Fibroblast of mammary gland (primary cell): Measurements from ENCODE around the gene CTNND1.

Source experiments
- DNase-seq: peaks from one replicate; pipeline ENCODE4 v3.0.0-alpha.2; 2010; ENCODE audit warnings: low read depth
- H3K4me3 ChIP-seq: 2 replicates; pipeline ENCODE4 v1.5.1; 2011; ENCODE audit warnings: low read depth, mild to moderate bottlenecking, low read length, moderate library complexity; ENCODE audit not compliant: control insufficient read depth
- TF ChIP-seq, protein P1 (sequence below): conservative IDR thresholded peaks from 2 replicates; pipeline ENCODE4 v1.5.1; 2011; ENCODE audit warnings: low read depth, low read length, inconsistent platforms; ENCODE audit not compliant: control insufficient read depth, insufficient read depth

Gene CTNND1

DNA sequence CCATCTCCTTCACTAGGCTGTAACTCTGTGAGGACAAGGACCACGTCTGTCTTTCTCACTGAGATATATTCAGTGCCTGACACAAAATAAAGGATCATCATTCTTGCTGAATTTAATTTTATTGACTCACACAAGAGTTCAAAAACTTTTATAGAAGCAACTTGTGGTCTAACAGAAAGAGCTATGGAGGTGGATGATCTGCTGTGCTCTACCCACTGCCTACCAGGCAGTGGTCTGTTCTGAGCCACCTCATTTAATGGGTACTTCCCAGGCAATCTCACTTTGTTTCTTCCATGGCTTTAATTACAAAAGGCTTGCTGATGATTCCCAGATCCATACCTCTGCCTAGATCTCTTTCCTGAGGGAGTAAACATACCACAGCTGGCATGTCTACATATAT, 14.7 kb upstream of the CTNND1 start:
- TF ChIP-seq, protein P1, sequence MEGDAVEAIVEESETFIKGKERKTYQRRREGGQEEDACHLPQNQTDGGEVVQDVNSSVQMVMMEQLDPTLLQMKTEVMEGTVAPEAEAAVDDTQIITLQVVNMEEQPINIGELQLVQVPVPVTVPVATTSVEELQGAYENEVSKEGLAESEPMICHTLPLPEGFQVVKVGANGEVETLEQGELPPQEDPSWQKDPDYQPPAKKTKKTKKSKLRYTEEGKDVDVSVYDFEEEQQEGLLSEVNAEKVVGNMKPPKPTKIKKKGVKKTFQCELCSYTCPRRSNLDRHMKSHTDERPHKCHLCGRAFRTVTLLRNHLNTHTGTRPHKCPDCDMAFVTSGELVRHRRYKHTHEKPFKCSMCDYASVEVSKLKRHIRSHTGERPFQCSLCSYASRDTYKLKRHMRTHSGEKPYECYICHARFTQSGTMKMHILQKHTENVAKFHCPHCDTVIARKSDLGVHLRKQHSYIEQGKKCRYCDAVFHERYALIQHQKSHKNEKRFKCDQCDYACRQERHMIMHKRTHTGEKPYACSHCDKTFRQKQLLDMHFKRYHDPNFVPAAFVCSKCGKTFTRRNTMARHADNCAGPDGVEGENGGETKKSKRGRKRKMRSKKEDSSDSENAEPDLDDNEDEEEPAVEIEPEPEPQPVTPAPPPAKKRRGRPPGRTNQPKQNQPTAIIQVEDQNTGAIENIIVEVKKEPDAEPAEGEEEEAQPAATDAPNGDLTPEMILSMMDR: no peak
- no peak overlapping the region for H3K4me3 ChIP-seq
- DNase-seq: no peak

DNA sequence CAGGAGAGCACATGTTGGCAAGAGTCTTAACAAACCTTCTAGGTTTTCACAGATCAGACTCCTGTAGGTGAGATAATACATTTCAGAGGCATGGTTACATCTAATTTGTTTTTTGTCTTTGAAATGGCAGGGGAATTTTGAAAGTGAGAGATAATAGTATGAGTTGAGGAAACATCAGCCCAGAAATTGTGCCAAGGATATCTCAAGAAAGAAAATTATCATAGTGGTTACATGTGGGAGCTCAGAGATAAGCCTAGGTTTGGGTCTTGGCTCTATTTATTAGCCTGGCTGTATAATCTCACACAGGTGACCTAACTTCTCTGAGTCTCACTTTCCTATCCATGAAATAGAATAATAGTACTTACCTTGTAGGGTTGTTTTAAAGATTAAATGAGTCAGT, 10.4 kb upstream of the CTNND1 start:
- DNase-seq: no peak
- TF ChIP-seq, protein P1: no peak
- H3K4me3 ChIP-seq: no peak overlapping the region

DNA sequence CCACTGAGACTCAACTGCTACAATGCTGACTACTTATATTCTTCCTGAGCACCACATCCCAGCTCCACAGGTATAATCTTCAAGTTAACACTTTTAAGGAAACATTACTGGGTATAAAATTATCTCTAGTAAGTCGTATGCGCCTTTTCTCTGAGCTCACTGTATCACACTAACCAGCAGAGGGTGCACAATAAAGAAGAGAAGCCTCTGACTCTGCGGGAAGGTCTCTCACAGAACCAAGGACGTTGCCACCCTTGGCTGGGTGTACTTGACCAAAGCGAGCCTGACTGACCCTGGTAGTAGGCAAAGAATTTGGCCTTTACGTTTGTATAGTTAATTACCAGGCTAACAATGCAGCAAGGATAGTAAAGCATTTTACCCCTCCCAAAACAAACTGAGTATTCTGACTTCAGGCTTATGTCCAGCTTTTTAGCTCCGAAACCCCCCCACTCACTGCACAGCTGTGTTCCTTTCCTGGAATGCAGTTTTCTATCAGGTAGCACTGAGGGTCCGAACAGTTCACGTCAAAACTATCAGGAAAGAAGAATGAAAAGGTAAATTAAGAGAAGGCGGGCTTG, 9.8 kb upstream of the CTNND1 start, which contains the start of gene BTBD18:
TSS of gene BTBD18 (minus strand) at position 144 of the 578 bp plus-strand sequence. CDS start 631 bp downstream, outside the sequence.
- H3K4me3 ChIP-seq: no peak within 1 kb of the TSS
- TF ChIP-seq, protein P1: peak; percentile 54
- peak; percentile 60 for DNase-seq

DNA sequence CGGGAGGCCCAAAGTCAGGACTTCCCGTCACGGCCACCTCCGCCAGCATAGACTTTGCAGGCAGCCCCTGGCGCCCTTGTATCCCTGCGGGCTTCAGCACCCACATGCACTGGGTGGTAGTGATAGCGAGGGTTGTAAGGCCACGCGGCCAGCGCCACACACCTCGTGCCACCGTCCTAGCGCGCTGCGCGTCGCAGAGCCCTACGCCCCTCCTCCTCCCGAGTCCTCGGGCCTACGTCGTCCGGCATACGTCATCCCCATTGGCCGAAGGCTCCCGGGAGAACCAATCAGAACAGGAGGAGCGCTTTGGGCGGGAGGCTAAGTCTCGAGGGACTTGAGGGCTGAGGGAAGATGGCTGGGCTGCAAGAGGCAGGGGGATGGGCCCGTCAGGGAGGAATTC, 8.6 kb upstream of the CTNND1 start:
- no peak for DNase-seq
- H3K4me3 ChIP-seq: no peak overlapping the region
- TF ChIP-seq, protein P1: no peak

DNA sequence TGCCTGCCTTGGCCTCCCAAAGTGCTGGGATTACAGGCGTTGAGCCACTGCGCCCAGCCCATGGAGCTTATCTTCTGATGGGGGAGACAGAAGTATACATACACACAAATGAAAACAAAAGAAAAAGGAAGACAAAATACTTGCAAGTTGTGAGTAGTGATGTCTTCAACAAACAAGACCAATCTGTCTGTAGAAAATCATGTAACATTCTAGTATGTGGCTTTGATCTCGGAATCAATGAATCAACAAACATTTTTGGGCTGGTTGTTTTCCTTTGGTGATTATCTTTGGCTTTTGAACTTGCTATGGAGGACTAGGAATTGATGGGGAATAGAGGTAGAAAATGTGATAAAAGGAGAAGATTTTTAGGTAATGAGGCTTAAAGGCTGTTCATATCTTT, 3.4 kb upstream of the CTNND1 start:
- no peak for DNase-seq
- TF ChIP-seq, protein P1: no peak
- H3K4me3 ChIP-seq: no peak overlapping the region

DNA sequence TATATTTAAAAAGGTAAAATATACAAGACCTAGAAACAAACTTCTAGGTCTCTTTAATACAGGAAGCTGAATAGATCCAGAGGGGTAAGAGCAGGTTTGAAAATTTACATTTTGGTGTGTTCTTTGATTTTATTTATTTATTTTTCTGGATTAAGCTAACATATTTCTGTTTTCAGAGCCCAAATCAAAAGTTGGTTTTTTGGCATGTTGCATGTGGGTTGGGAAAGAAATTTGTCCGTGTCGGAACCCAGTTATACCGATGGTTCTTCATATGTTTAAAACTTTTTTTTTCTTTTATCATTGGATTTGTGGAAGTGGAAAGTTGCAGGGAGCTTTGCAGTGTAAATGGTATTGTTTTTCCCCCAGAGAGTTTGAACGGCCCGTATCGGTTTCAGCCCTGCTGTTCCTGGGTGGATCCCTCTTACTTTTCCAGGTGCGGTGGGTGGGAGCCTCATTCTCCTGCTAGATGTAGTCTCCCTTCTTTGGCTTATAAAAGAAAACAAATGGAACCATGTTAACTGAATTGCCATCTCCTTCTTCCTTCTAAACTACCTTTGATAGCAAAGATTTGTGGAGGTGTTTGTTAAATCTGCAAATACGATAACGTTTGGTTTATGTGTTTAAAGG, 746 bp downstream of the CTNND1 start:
- peak overlapping the region; percentile 96 for H3K4me3 ChIP-seq
- TF ChIP-seq, protein P1: no peak
- DNase-seq: no peak
